ENCODE data around the gene C12orf60. TPM values are rescaled to one million over a fixed set of nuclear protein-coding genes. Genes with fewer than 3 reads are reported as not detected.
"Not testable (repeated sequence)": the region's sequence is repeated elsewhere in the genome, so short reads cannot be mapped to it uniquely, and the experiment has no call there.

Gene C12orf60
- total RNA-seq, result 1 to 10 TPM in 1 of 4 donors, under 1 TPM in 3; 0.33 to 2.5 (median 0.73) TPM

- Histone ChIP-seq H3K4me1 (peaks cover 7 to 17% of the 10 kb centered on the region in 2 donors), H3K9me3 (no peaks in the 10 kb centered on the region), H3K27ac (peak within 1 kb of the TSS; percentile 79 to 91 (median 88)), H3K4me3 (replicated peaks in 1 of 3) (peak within 1 kb of the TSS; percentile 96 to 98 (median 97)), H3K36me3 (peaks cover 6 to 12% of the 10 kb centered on the region in 2 donors), H3K27me3 (no peaks in the 10 kb centered on the region)
- peak; percentile 97 for DNase-seq
- TF ChIP-seq CTCF (IDR thresholded peaks at IDR 0.05) (no peak), POLR2A (IDR thresholded peaks at IDR 0.05) (peak in 1 of 2 donors; percentile 90)
- intact Hi-C loops (cut with DNase I), result no loop called here
- 1% methylated on average over 47 to 49 of the region's 50 CpGs for WGBS, 2 donors
Measured at GRCh38 chr12:14803011-14803829, at the start of gene C12orf60, which contains the start of gene WBP11. C12orf60 (plus strand) TSS chr12:14803670; CDS start chr12:14822936, 19,266 bp downstream. WBP11 (minus strand) TSS chr12:14803478; CDS start chr12:14801383, 2,095 bp downstream.

GRCh38 chr12:14756334-14757143 lies 46.9 kb upstream of the C12orf60 start:
- no peaks in the 10 kb centered on the region for H3K27me3 ChIP-seq
- intact Hi-C loops (cut with DNase I), result no loop called here
- DNase-seq, result peak in 1 of 2 donors; percentile 25
- TF ChIP-seq CTCF (IDR thresholded peaks at IDR 0.05), result peak in 4 of 6 experiments; percentile 29 to 44 (median 30)
- no peak for TF ChIP-seq POLR2A (IDR thresholded peaks at IDR 0.05)
- H3K36me3 ChIP-seq, result no peaks in the 10 kb centered on the region
- 46 to 50% methylated on average over 17 of the region's 17 CpGs for WGBS, 2 donors
- H3K4me1 ChIP-seq, result no peaks in the 10 kb centered on the region
- no peak overlapping the region for H3K4me3 ChIP-seq (replicated peaks in 1 of 3)
- no peak overlapping the region for H3K27ac ChIP-seq
- H3K9me3 ChIP-seq, result no peaks in the 10 kb centered on the region

- H3K4me1 ChIP-seq; H3K4me3 ChIP-seq (replicated peaks in 1 of 3); H3K27ac ChIP-seq; H3K9me3 ChIP-seq; H3K27me3 ChIP-seq; H3K36me3 ChIP-seq; intact Hi-C loops (cut with DNase I); DNase-seq: not testable (repeated sequence)
- 65 to 80% methylated on average over 6 of the region's 6 CpGs for WGBS, 2 donors
Measured at GRCh38 chr12:14759711-14760280, 43.7 kb upstream of the C12orf60 start.

- intact Hi-C loops (cut with DNase I), result no loop called here
- no peak for TF ChIP-seq CTCF (IDR thresholded peaks at IDR 0.05)
- TF ChIP-seq POLR2A (IDR thresholded peaks at IDR 0.05), result no peak
- no peak overlapping the region for H3K27ac ChIP-seq
- H3K9me3 ChIP-seq, result no peaks in the 10 kb centered on the region
- H3K27me3 ChIP-seq, result no peaks in the 10 kb centered on the region
- H3K36me3 ChIP-seq, result no peaks in the 10 kb centered on the region
- no peak for DNase-seq
- H3K4me3 ChIP-seq (replicated peaks in 1 of 3), result no peak overlapping the region
- WGBS, 2 donors, result 98 to 100% methylated on average over 2 of the region's 2 CpGs
- peaks cover 7 to 8% of the 10 kb centered on the region in 2 donors for H3K4me1 ChIP-seq
Measured at GRCh38 chr12:14765398-14765797, 38.1 kb upstream of the C12orf60 start.

- H3K4me1 ChIP-seq; H3K36me3 ChIP-seq; H3K27ac ChIP-seq; H3K4me3 ChIP-seq (replicated peaks in 1 of 3); H3K27me3 ChIP-seq; H3K9me3 ChIP-seq; DNase-seq; intact Hi-C loops (cut with DNase I): not testable (repeated sequence)
- 94 to 98% methylated on average over 3 of the region's 3 CpGs for WGBS, 2 donors
Measured at GRCh38 chr12:14766020-14766419, 37.5 kb upstream of the C12orf60 start.

Data from thyroid gland (tissue), 4 donors.